GM19043 (cell line): ENCODE results near the gene FAHD2B.
"Not testable (repeated sequence)": the region's sequence is repeated elsewhere in the genome, so short reads cannot be mapped to it uniquely, and the experiment has no call there.

Experiments
- ATAC-seq: cut with Tn5 transposase; IDR thresholded peaks from one replicate; pipeline ENCODE4 v1.9.1; 2021; ENCODE audit warnings: low read depth; ENCODE audit not compliant: unreplicated experiment

FAHD2B gene

DNA sequence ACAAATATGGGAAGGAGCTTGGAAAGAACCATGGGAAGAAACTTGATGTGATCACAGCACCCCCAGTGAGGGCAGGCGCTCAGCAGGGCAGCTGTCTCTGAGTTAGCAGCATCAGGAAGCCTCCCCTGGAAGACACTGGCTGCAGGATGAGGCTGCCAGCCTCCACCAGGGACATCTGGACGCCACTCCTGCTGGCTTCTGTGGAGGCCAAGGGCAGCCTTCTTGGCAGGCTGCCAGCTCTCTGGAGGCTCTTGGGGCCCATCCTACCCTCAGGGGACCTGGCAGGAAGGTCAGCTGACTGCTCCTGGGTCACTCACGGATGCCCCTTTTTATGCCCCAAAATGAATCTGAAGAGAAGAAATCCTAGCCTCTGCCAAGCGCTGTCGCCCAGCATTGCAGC lies 26.0 kb downstream of the FAHD2B start:
- ATAC-seq = not testable (repeated sequence)

DNA sequence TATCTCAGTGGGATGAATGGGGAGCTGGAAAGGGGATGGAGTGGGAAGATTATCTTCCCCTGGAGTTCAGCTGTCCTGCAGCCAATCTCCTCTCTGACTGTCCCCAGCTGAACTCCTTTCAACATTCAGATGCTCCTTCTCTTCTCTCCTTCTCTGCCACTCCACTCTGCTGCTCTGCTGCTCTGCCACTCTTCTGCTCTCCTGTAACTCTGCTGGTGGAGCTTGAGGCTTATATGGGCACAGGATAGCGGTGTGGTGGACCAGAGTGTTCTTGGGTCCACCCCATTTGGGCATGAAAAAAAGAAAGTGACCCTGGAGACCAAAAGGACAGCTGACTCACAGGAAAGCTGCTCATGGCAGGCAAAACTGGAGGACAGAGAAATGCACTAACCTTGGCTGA lies 26.6 kb downstream of the FAHD2B start:
- ATAC-seq = no peak

- no peak for ATAC-seq
Measured at GRCh38 chr2:97067279-97068004, 27.2 kb downstream of the FAHD2B start.

DNA sequence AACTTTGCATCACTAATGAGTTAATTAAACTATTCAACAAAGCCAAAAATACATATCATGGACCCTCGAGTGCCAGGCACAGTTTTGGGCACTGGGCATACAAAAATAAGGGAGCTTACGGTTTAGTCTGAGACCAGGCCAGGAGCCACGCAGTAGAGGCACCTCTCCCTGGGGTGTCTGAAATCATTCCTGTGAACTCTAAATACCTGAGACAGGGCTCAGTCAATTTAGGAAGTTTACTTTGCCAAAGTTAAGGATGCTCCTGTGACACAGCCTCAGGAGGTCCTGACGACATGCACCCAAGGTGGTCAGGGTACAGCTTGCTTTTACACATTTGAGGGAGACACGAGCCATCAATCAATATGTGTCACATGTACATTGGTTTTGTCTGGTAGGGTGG lies 28.7 kb downstream of the FAHD2B start:
- ATAC-seq = not testable (repeated sequence)

DNA sequence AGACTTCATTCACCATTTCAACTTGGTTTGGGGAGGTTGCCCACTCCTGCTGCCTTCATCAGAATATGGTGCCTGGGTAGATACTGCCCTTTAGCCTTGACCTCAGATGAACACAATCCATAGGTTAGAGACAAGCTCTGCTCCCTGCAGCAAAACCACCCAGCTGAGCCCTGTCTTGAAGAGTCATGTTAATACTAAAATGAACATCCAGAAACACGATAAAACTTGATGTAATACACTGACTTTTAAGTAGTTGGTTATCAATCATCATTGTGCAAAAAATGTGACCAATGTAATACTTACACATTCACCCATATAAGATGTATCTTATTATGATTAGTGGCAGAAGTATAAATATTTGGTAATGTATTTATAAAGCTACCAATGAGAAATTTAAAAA lies 32.7 kb downstream of the FAHD2B start:
- not testable (repeated sequence) for ATAC-seq

DNA sequence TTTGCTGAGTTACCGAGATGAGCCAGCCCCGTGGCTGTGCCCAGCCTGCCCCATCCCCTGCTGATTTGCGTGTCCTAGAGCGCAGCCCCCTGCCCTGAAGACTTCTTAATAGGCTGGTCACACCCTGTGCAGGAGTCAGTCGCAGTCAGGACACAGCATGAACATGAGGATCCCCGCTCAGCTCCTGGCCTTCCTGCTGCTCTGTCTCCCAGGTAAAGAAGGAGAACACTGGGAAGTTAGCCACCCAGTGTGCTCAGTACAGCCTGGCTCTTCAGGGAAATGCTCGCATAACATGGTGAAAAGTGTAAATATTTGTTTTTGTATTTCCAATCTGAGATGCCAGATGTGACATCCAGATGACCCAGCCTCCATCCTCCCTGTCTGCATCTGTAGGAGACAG lies 34.9 kb downstream of the FAHD2B start:
- ATAC-seq = not testable (repeated sequence)

GRCh38 chr2:97056150-97056549 lies 38.5 kb downstream of the FAHD2B start:
- ATAC-seq = not testable (repeated sequence)

- not testable (repeated sequence) for ATAC-seq
Measured at GRCh38 chr2:97050032-97050431, 44.6 kb downstream of the FAHD2B start.

GRCh38 chr2:97048448-97048847 lies 46.2 kb downstream of the FAHD2B start:
- ATAC-seq = not testable (repeated sequence)

- ATAC-seq = not testable (repeated sequence)
Measured at GRCh38 chr2:97046676-97047075, 48.0 kb downstream of the FAHD2B start.

GRCh38 chr2:97045895-97046499 lies 48.7 kb downstream of the FAHD2B start:
- not testable (repeated sequence) for ATAC-seq
